ENCODE data around the gene SNED1.

DNA sequence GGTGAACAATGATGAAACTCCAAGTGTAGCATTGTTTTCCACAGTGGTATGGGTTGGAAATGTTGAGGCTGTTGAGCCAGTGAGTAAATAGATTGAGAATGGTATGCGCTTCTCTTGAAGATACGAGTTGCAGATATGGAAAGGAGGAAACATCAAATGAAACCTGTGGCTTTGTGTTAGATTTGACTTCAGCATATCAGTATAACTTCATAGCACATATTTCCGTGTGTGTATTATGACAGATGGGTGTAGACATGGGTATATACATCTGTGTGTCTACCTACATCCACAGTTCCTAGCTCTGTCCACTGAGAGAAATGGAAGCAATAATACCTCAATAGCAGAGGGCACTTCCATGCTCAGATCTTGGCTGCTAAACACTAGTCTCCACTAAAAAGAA lies 8.0 kb downstream of the SNED1 start:
- TF ChIP-seq, protein P1, sequence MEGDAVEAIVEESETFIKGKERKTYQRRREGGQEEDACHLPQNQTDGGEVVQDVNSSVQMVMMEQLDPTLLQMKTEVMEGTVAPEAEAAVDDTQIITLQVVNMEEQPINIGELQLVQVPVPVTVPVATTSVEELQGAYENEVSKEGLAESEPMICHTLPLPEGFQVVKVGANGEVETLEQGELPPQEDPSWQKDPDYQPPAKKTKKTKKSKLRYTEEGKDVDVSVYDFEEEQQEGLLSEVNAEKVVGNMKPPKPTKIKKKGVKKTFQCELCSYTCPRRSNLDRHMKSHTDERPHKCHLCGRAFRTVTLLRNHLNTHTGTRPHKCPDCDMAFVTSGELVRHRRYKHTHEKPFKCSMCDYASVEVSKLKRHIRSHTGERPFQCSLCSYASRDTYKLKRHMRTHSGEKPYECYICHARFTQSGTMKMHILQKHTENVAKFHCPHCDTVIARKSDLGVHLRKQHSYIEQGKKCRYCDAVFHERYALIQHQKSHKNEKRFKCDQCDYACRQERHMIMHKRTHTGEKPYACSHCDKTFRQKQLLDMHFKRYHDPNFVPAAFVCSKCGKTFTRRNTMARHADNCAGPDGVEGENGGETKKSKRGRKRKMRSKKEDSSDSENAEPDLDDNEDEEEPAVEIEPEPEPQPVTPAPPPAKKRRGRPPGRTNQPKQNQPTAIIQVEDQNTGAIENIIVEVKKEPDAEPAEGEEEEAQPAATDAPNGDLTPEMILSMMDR (conservative IDR thresholded peaks at IDR 0.05; ENCODE audit: low read length): no peak
- TF ChIP-seq EZH2phosphoT487 (IDR thresholded peaks at IDR 0.05; ENCODE audit: borderline replicate concordance, low read depth, low read length): no peak

Data from OCI-LY7 (cell line).